Left cardiac atrium (tissue), 4 donors: Measurements from ENCODE around the gene CHCHD3. TPM values are rescaled to one million over a fixed set of nuclear protein-coding genes. Genes with fewer than 3 reads are reported as not detected.

Experiments
- ATAC-seq, 2 donors: fragments of 200-7000 bp; cut with Tn5 transposase; one replicate each; pipeline ENCODE4 v1.9.1; 2020; ENCODE audit warnings: mild to moderate bottlenecking in 2 of 2, moderate library complexity in 2 of 2
- DNase-seq: peaks from one replicate; pipeline ENCODE4 v3.0.0-alpha.2; 2020
- intact Hi-C, 2 donors: fragments of 100-400 bp; cut with DNase I; formaldehyde crosslinking; loops; one replicate each; pipeline versions ENCODE4 v1.14.1 to v1.15.1; 2022 to 2023
- total RNA-seq, 2 donors: library from RNA; stranded (reverse); fragmentation: NEBNext Ultra II Directional; extraction: Animal tissue kit (Norgen Biotek cat#: 25700); gene quantifications; one replicate each; pipeline ENCODE4 v1.2.1, GENCODE V29; 2021
- donor health status: DM: no; HTN: yes; CAD: no.
- donor health status: DM: no; HTN: yes; CAD: no; lungs with severe emphysema.
- donor health status: DM: yes; HTN: yes; CAD: no.
- donor health status: Dilated cardiomyopathy.

Gene CHCHD3
- total RNA-seq, 2 donors from 2014 or later: 127 to 145 TPM

- DNase-seq (no peak), ATAC-seq (no peak)
- intact Hi-C loops: no loop called here
Observed at GRCh38 chr7:132770055-132770454, 311.8 kb downstream of the CHCHD3 start.

- intact Hi-C loops: no loop called here
- no peak for ATAC-seq
Observed at GRCh38 chr7:132769280-132769679, 312.6 kb downstream of the CHCHD3 start.

GRCh38 chr7:132768099-132768498 is 313.8 kb downstream of the CHCHD3 start:
- intact Hi-C loops: no loop called here
- ATAC-seq: no peak

More at GRCh38 chr7:132769280-132769679, 312.6 kb downstream of the CHCHD3 start:
- DNase-seq: no peak

GRCh38 chr7:132767378-132767777 is 314.5 kb downstream of the CHCHD3 start:
- DNase-seq: no peak
- intact Hi-C loops: no loop called here
- ATAC-seq: no peak

More at GRCh38 chr7:132768099-132768498, 313.8 kb downstream of the CHCHD3 start:
- DNase-seq: no peak

GRCh38 chr7:132766660-132767059 is 315.2 kb downstream of the CHCHD3 start:
- ATAC-seq (no peak), DNase-seq (no peak)
- intact Hi-C loops: no loop called here

GRCh38 chr7:132765861-132766260 is 316.0 kb downstream of the CHCHD3 start:
- intact Hi-C loops: no loop called here
- ATAC-seq (no peak), DNase-seq (no peak)

- DNase-seq: no peak
- intact Hi-C loops: no loop called here
- ATAC-seq: no peak
Observed at GRCh38 chr7:132764762-132765161, 317.1 kb downstream of the CHCHD3 start.

- intact Hi-C loops: no loop called here
Observed at GRCh38 chr7:132760866-132761265, 321.0 kb downstream of the CHCHD3 start.

GRCh38 chr7:132760244-132760623 is 321.7 kb downstream of the CHCHD3 start:
- ATAC-seq: no peak
- intact Hi-C loops: no loop called here
- no peak for DNase-seq

More at GRCh38 chr7:132760866-132761265, 321.0 kb downstream of the CHCHD3 start:
- no peak for DNase-seq
- ATAC-seq: no peak

- DNase-seq (no peak), ATAC-seq (no peak)
- intact Hi-C loops: no loop called here
Observed at GRCh38 chr7:132759482-132760243, 322.2 kb downstream of the CHCHD3 start.

GRCh38 chr7:132758986-132759385 is 322.9 kb downstream of the CHCHD3 start:
- intact Hi-C loops: no loop called here
- DNase-seq (no peak), ATAC-seq (peak in 1 of 2 donors; percentile 27)

- ATAC-seq (no peak), DNase-seq (no peak)
- intact Hi-C loops: no loop called here
Observed at GRCh38 chr7:132757783-132758182, 324.1 kb downstream of the CHCHD3 start.

- no peak for DNase-seq
- intact Hi-C loops: no loop called here
- no peak for ATAC-seq
Observed at GRCh38 chr7:132756484-132756990, 325.4 kb downstream of the CHCHD3 start.

- peak; percentile 34 to 66 for ATAC-seq
- no peak for DNase-seq
- intact Hi-C loops: no loop called here
Observed at GRCh38 chr7:132755538-132756483, 326.1 kb downstream of the CHCHD3 start.

- no peak for ATAC-seq
- intact Hi-C loops: no loop called here
- DNase-seq: no peak
Observed at GRCh38 chr7:132752431-132752830, 329.5 kb downstream of the CHCHD3 start.

GRCh38 chr7:132751244-132751647 is 330.6 kb downstream of the CHCHD3 start:
- DNase-seq: peak; percentile 51
- peak; percentile 38 to 56 for ATAC-seq
- intact Hi-C loops: no loop called here

GRCh38 chr7:132750530-132751217 is 331.2 kb downstream of the CHCHD3 start:
- intact Hi-C loops: no loop called here
- DNase-seq (no peak), ATAC-seq (no peak)

GRCh38 chr7:132750096-132750495 is 331.8 kb downstream of the CHCHD3 start:
- intact Hi-C loops: no loop called here
- DNase-seq (no peak), ATAC-seq (peak; percentile 39 to 74)

- DNase-seq (no peak), ATAC-seq (no peak)
- intact Hi-C loops: no loop called here
Observed at GRCh38 chr7:132745510-132745909, 336.4 kb downstream of the CHCHD3 start.
